ENCODE data around the gene NPAS4. TPM values are rescaled to one million over a fixed set of nuclear protein-coding genes. Genes with fewer than 3 reads are reported as not detected.
"Not testable (repeated sequence)": the region's sequence is repeated elsewhere in the genome, so short reads cannot be mapped to it uniquely, and the experiment has no call there.

Gene NPAS4
- total RNA-seq, result 0.16 TPM

GRCh38 chr11:66420671-66421476, at the start of gene NPAS4:
Gene NPAS4 (plus strand): TSS chr11:66421035. CDS start chr11:66421180, 145 bp downstream.
- DNase-seq, result peak; percentile 48

- DNase-seq, result no peak
These were observed 49.0 kb upstream of the NPAS4 start, which contains the start of gene SLC29A2 for GRCh38 chr11:66371627-66372415. Gene SLC29A2 (minus strand): TSS chr11:66371760. CDS start chr11:66371591, 169 bp downstream.

DNA sequence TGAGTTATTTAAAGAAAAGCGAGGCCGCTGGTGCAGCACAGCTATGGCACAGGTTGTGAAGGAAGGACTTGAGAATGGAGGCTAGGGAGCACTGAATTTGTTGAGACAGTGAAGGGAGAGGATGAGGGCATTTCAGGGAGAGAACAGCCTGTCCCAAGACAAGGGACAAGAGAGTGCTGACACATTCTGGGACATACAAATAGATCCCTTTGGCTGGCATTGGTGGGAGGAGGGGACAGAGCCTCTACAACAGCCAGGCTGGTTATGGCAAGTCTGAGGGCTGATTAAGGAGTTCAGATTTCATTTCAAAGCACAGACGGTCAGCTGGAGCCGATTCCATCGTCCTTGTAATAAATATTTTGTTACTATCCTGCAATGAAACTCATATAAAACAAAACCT, 47.6 kb upstream of the NPAS4 start:
- DNase-seq, result no peak

DNA sequence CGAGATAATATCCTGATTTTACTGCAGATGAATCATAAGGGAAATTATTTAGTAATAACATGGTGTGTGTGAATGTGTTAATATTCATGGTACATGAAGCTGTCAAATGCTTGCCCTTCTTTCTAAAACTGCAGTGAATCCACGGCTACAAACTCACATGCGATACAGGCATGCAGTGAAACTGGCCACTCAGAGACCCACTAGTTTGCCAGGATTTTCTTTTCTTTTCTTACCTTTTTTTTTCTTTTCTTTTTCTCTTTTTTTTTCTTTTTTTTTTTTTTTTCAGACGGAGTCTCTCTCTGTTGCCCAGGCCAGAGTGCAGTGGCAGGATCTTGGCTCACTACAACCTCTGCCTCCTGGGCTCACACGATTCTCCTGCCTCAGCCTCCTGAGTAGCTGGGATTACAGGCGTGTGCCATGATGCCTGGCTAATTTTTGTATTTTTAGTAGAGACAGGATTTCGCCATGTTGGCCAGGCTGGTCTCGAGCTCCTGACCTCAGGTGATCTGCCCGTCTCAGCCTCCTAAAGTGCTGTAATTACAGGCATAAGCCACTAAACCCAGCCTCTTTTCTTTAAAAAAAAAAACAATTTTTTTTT, 47.0 kb upstream of the NPAS4 start:
- not testable (repeated sequence) for DNase-seq

- not testable (repeated sequence) for DNase-seq
These were observed 40.6 kb upstream of the NPAS4 start for GRCh38 chr11:66380264-66380663.

DNA sequence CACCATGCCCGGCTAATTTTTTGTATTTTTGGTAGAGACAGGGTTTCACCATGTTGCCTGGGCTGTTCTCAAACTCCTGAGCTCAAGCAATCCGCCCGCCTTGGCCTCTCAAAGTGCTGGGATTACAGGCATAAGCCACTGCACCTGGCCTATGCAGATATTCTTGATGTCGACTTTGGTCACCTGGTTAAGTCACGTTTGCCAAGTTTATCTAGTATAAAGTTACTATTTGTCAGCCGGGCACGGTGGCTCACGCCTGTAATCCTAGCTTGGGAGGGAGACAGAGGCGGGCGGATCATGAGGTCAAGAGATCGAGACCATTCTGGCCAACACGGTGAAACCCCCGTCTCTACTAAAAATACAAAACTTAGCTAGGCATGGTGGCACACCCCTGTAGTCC, 36.5 kb upstream of the NPAS4 start:
- not testable (repeated sequence) for DNase-seq

GRCh38 chr11:66386171-66387069, 34.4 kb upstream of the NPAS4 start:
- DNase-seq, result peak; percentile 53

- DNase-seq, result no peak
These were observed 32.0 kb upstream of the NPAS4 start for GRCh38 chr11:66388780-66389386.

GRCh38 chr11:66391322-66391721, 29.5 kb upstream of the NPAS4 start:
- DNase-seq, result no peak

DNA sequence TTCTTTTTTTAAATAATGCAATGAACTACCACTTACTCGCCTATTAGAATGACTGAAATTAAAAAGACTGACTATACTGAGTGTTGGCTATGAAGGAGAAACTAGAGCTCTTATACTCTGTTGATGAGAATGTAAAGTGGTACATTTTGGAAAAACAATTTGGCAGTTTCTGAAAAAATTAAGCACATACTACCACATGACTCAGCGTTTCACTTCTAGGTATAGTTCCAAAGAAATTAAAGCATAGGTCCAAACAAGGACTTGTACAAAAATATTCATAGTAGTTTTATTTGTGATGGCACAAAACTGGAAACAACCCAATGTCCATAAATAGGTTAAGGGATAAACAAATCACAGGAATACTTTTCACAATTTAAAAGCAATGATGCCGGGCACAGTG, 26.9 kb upstream of the NPAS4 start:
- DNase-seq, result no peak

GRCh38 chr11:66407651-66408050, 13.2 kb upstream of the NPAS4 start:
- DNase-seq, result no peak

GRCh38 chr11:66408488-66409214, 12.2 kb upstream of the NPAS4 start:
- DNase-seq, result peak; percentile 86

DNA sequence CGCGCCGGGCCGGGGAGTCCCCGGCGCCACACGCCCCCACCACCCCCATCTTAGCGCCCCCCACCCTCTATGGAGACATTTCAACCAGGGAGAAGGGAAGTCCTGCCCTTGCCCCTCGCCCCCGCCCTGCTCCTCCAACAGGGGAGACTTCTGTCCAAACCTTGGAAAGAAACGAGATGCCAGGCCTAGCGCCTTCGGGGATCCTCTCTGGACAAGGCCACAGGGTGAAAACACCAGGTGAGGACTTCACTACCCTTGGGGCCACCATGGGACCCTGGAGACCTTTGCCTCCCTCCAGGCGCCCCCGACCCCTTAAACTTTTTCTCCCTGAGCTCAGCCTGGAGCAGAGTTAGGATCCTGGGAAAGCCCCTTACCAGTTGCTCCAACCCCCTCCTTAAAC, 11.6 kb upstream of the NPAS4 start:
- DNase-seq, result no peak

DNA sequence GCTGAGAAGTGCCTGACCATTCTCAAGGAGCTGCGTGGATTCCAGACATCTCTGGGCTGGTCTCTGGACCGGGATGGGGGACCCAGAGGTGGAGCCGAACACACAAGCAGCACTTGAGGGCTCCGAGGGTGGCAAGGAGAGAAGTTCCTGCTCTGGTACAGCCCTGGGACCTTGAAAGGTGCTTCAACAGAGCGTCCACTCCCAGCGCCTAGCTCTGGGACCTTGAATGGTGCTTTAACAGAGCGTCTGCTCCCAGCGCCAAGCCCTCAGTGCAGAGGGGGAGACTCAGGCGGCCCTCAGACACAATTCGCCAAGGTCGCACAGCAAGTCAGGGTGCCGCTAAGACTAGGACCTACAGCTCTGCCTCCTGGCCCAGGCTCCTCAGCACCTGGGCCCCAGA, 10.6 kb upstream of the NPAS4 start:
- DNase-seq, result no peak

- no peak for DNase-seq
These were observed 9.5 kb upstream of the NPAS4 start for GRCh38 chr11:66411323-66411722.

DNA sequence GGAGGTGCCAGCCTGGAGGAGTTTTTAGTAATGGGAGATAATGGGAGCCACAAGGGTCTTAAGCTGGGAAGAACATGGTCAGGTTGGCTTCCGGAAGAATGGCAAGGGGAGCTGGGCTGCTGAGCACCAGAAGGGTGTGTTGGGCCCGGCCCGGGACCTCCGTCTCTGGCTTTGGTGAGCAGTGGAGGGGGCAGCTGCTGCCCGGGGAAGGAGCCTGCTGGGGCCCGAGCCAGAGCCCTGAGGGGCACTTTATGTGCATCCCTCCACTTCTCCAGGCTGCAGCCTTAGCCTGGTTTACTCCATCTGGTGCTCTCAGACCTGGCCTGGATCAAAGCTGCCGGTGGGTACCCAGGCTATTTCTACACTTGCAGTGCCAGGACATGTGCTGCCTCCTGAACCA, 8.7 kb upstream of the NPAS4 start:
- no peak for DNase-seq

DNA sequence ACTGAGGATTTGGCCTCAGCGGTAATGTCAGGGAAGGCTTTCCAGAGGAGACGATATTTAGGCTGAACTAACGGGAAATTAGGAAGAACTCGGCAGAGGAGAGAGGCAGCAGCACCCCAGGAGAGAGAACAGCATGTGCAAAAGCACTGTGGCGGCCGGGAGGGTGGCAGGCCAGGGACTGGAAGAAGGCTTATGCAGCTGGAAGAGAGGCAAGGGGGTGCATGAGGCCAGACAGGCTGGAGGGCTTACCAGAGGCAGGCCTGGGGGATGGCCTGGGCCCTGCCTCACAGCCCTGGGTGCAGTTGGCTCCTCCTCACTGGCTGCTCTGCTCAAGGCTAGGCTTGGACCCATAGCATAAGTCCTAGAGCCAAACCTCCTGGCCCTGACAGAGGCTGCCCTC, 7.7 kb upstream of the NPAS4 start:
- no peak for DNase-seq

- no peak for DNase-seq
These were observed 6.5 kb upstream of the NPAS4 start for GRCh38 chr11:66414120-66414934.

DNA sequence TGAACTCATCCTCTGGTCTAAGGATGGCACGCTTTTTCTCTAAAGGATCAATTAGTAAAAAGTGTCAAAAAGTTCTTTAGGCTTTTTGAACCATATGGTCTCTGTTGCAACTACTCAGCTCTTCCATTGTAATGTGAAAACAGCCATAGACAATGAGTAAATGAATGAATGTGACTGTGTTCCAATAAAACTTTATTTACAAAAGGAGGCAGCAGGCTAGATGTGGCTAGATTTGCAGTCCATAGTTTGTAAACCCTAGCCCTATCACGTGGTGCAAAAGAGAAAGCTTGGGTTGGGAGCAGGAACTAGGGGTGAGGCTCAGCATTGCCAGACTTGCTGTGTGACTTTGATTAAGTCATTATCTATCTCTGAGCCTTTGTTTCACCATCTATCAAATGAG, 5.4 kb upstream of the NPAS4 start:
- DNase-seq, result no peak

DNA sequence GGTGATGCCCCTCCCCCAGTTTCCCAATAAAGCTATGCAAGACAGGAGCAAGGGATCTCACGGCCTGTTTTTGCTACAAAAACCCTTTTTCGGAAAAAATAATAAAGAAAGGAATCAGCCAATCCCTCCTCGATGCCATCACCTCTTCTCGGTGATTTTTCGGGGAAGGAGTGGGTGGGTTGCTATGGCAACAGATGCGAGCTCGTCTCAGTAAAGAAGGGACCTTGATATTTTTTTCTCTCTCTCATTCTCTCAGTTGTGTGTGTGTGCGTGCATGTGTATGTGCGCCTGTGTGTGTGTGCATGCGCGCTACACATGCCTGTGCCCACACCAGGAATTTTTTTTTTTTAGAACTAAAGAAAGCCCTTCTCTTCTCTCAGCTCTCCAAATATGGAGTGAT, 3.8 kb upstream of the NPAS4 start:
- DNase-seq, result peak; percentile 73

All from occipital lobe (tissue), 2 donors.